ENCODE measurements around the gene PHLDB3.

PHLDB3 gene

DNA sequence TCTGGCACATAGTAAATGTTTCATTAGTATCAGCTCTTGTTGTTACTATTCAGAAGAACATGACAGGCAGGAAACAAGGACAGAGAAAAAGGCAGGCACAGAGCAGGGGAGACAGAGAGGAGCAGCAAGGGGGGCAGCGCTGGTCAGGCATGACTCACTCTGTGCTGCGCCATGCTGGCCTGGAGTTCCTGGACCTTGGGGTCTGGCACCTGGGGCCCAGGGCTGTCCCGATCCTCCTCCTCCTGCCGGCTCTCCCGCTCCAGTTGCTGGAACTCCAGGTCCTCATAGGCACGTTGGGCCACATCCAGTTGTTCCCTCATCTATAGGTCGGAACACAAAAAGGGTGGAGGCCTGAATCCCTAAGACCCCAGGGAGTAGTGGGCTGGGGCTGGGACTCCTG is 7.6 kb downstream of the PHLDB3 start:
- DNase-seq (no peak), ATAC-seq (no peak)
- Mint-ChIP-seq H3K9me3 (no peaks in the 10 kb centered on the region), H3K27ac (no peak overlapping the region), H3K36me3 (ENCODE audit: low read depth) (peaks cover 3% of the 10 kb centered on the region), H3K4me3 (no peak overlapping the region), H3K4me1 (peaks cover 2% of the 10 kb centered on the region), H3K27me3 (no peaks in the 10 kb centered on the region)

DNA sequence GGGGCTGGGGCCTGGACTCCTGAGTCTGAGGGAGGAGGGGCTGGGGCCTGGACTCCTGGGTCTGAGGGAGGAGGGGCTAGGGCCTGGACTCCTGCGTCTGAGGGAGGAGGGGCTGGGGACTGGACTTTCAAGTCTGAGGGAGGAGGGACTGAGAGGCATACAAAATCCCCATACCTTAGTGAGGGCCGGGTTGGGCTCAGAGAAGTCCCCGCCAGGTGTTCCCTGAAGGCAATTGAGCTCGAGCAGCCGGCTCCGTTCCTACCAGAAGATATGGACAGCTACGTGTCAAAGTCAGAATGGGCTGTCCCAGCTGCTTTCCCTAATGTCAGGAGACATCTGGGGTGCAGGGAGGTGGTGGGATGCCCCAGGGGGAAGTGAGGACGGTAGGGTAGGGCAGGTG is 9.5 kb downstream of the PHLDB3 start:
- Mint-ChIP-seq H3K4me1 (peaks cover under 1% of the 10 kb centered on the region), H3K36me3 (ENCODE audit: low read depth) (peaks cover 3% of the 10 kb centered on the region), H3K9me3 (no peaks in the 10 kb centered on the region), H3K4me3 (no peak overlapping the region), H3K27me3 (no peaks in the 10 kb centered on the region), H3K27ac (no peak overlapping the region)
- no peak for DNase-seq
- no peak for ATAC-seq

GRCh38 chr19:43490759-43491158 is 13.8 kb downstream of the PHLDB3 start:
- Mint-ChIP-seq H3K27ac (no peak overlapping the region), H3K4me1 (peaks cover 10% of the 10 kb centered on the region), H3K27me3 (no peaks in the 10 kb centered on the region), H3K9me3 (no peaks in the 10 kb centered on the region), H3K4me3 (no peak overlapping the region), H3K36me3 (ENCODE audit: low read depth) (no peaks in the 10 kb centered on the region)
- no peak for ATAC-seq
- no peak for DNase-seq

- H3K9me3 Mint-ChIP-seq, result no peaks in the 10 kb centered on the region
- H3K27ac Mint-ChIP-seq, result no peak overlapping the region
- no peak for DNase-seq
- H3K4me3 Mint-ChIP-seq, result no peak overlapping the region
- no peak for ATAC-seq
- H3K36me3 Mint-ChIP-seq (ENCODE audit: low read depth), result no peaks in the 10 kb centered on the region
- peaks cover 10% of the 10 kb centered on the region for H3K4me1 Mint-ChIP-seq
- no peaks in the 10 kb centered on the region for H3K27me3 Mint-ChIP-seq
Measured at GRCh38 chr19:43489979-43490599, 14.5 kb downstream of the PHLDB3 start.

DNA sequence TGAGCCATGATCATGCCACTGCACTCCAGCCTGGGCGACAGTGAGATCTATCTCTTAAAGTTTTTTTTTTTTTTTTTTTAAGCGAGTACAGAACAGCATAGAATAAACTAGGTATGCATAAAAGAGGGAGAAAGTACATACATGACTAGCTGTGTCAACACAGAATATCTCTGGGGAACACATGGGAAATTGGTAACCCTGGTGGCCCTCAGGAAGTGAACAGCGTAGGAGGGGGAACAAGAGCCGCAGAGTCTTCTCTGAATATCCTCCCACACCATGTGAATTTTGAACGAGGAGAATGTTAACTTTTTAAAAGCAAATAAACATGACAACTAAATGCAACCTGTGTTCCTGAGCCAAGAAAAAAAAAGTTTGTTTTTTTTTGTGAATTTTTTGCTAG is 15.2 kb downstream of the PHLDB3 start:
- Mint-ChIP-seq H3K4me3 (no peak overlapping the region), H3K36me3 (ENCODE audit: low read depth) (no peaks in the 10 kb centered on the region), H3K9me3 (no peaks in the 10 kb centered on the region), H3K27ac (peak overlapping the region; percentile 55), H3K4me1 (peaks cover 10% of the 10 kb centered on the region), H3K27me3 (no peaks in the 10 kb centered on the region)
- ATAC-seq, result no peak
- no peak for DNase-seq

- no peaks in the 10 kb centered on the region for H3K27me3 Mint-ChIP-seq
- no peak overlapping the region for H3K4me3 Mint-ChIP-seq
- no peaks in the 10 kb centered on the region for H3K9me3 Mint-ChIP-seq
- ATAC-seq, result no peak
- H3K36me3 Mint-ChIP-seq (ENCODE audit: low read depth), result no peaks in the 10 kb centered on the region
- no peak overlapping the region for H3K27ac Mint-ChIP-seq
- DNase-seq, result no peak
- peaks cover 10% of the 10 kb centered on the region for H3K4me1 Mint-ChIP-seq
Measured at GRCh38 chr19:43488179-43488578, 16.4 kb downstream of the PHLDB3 start.

GRCh38 chr19:43486412-43486811 is 18.1 kb downstream of the PHLDB3 start:
- ATAC-seq, result no peak
- no peak for DNase-seq
- no peaks in the 10 kb centered on the region for H3K9me3 Mint-ChIP-seq
- no peaks in the 10 kb centered on the region for H3K36me3 Mint-ChIP-seq (ENCODE audit: low read depth)
- H3K4me1 Mint-ChIP-seq, result peaks cover 10% of the 10 kb centered on the region
- no peaks in the 10 kb centered on the region for H3K27me3 Mint-ChIP-seq
- H3K4me3 Mint-ChIP-seq, result no peak overlapping the region
- H3K27ac Mint-ChIP-seq, result no peak overlapping the region

DNA sequence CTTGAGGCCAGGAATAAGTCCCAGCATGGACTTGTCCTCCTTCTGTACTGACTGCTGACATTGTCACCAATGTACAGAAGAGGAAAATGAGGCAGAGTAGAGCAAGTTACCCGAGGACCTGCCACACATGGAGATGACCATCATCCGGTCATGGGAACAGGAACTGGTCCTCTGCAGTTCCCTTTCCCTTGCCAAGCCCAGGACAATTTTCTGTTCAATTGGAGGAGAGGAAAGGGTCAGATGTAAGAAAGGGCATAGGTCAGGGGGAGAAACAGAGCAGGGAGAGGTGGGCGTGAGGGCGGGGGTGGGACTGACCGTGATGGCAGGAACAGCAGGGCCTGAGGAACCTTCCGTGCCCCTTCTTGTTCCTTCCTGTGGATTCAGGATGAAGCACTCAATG is 18.6 kb downstream of the PHLDB3 start:
- Mint-ChIP-seq H3K27me3 (no peaks in the 10 kb centered on the region), H3K36me3 (ENCODE audit: low read depth) (peaks cover under 1% of the 10 kb centered on the region), H3K27ac (no peak overlapping the region), H3K9me3 (no peaks in the 10 kb centered on the region), H3K4me3 (no peak overlapping the region), H3K4me1 (peaks cover 10% of the 10 kb centered on the region)
- no peak for DNase-seq
- no peak for ATAC-seq

- no peaks in the 10 kb centered on the region for H3K27me3 Mint-ChIP-seq
- no peak for ATAC-seq
- no peaks in the 10 kb centered on the region for H3K9me3 Mint-ChIP-seq
Measured at GRCh38 chr19:43483281-43483680, 21.3 kb downstream of the PHLDB3 start.

DNA sequence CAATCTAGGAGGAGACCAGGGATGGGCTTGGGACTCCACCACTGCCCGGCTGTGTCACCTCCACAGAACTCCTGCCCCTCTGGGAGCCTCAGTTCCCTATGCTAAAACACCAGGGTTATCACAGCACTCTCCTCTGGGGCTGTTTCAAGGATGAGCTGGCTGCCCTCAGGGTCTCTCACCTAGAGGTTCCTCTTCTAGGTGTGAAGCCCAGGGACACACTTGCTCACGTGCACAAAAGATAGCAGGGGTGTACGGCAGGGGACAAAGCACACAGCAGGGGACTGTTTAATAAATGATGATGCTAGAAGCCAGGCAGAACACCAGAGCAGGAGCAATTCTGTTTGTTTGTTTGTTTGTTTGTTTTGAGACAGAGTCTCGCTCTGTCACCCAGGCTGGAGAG is 22.4 kb downstream of the PHLDB3 start:
- Mint-ChIP-seq H3K4me3 (no peak overlapping the region), H3K4me1 (no peaks in the 10 kb centered on the region), H3K27me3 (no peaks in the 10 kb centered on the region), H3K36me3 (ENCODE audit: low read depth) (peaks cover 3% of the 10 kb centered on the region), H3K9me3 (no peaks in the 10 kb centered on the region), H3K27ac (no peak overlapping the region)
- no peak for ATAC-seq
- DNase-seq, result no peak

More at GRCh38 chr19:43483281-43483680, 21.3 kb downstream of the PHLDB3 start:
- no peaks in the 10 kb centered on the region for H3K4me1 Mint-ChIP-seq
- peaks cover 3% of the 10 kb centered on the region for H3K36me3 Mint-ChIP-seq (ENCODE audit: low read depth)
- DNase-seq, result no peak
- no peak overlapping the region for H3K27ac Mint-ChIP-seq
- no peak overlapping the region for H3K4me3 Mint-ChIP-seq

GRCh38 chr19:43481701-43482100 is 22.8 kb downstream of the PHLDB3 start:
- Mint-ChIP-seq H3K27me3 (no peaks in the 10 kb centered on the region), H3K4me3 (no peak overlapping the region), H3K4me1 (no peaks in the 10 kb centered on the region), H3K9me3 (no peaks in the 10 kb centered on the region), H3K36me3 (ENCODE audit: low read depth) (peaks cover 6% of the 10 kb centered on the region), H3K27ac (no peak overlapping the region)
- ATAC-seq (no peak), DNase-seq (no peak)

DNA sequence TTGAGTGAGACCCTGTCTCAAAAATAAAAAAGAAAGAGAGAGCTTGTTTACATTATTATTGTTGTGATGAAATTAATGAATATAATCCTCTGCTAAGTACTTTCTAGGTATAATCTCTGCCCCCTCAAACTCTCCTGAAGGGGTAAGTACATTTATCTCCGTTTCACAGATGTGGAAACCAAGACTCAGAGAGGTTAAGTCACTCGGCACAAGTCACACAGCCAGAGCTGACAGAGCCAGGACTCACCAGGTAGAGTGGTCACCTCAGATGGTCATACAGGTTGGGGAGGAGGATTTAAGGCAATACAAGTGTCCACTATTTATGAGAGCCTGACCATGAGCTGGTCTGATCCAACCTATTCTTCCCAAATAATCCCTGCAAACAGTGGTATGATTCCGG is 24.0 kb downstream of the PHLDB3 start:
- Mint-ChIP-seq H3K4me1 (peaks cover 5% of the 10 kb centered on the region), H3K27ac (no peak overlapping the region), H3K36me3 (ENCODE audit: low read depth) (peaks cover 9% of the 10 kb centered on the region), H3K27me3 (no peaks in the 10 kb centered on the region), H3K9me3 (no peaks in the 10 kb centered on the region), H3K4me3 (no peak overlapping the region)
- DNase-seq (no peak), ATAC-seq (no peak)

DNA sequence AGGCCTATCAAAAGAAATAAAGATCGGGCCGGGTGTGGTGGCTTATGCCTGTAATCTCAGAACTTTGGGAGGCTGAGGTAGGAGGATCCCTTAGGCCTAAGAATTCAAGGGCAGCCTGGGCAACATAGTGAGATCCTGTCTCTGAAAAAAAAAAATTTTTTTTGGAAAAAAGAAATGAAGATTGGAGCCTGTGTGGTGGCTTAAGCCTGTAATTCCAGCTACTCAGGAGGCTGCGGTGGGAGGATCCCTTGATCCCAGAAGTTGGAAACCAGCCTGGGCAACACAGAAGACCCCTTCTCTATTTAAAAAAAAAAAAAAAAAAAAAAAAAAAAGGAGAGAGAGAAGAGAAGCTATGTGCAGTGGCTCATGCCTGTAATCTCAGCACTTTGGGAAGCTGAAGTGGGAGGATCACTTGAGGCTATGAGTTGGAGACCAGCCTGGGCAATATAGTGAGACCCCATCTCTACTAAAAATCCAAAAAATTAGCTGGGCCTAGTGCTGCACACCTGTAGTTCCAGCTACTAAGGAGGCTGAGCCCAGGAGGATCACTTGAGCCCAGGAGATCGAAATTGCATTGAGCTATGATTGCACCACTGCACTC is 24.5 kb downstream of the PHLDB3 start:
- H3K9me3 Mint-ChIP-seq, result no peaks in the 10 kb centered on the region
- no peak overlapping the region for H3K4me3 Mint-ChIP-seq
- DNase-seq (no peak), ATAC-seq (no peak)
- no peak overlapping the region for H3K27ac Mint-ChIP-seq
- H3K27me3 Mint-ChIP-seq, result no peaks in the 10 kb centered on the region
- H3K36me3 Mint-ChIP-seq (ENCODE audit: low read depth), result peaks cover 11% of the 10 kb centered on the region
- H3K4me1 Mint-ChIP-seq, result peaks cover 10% of the 10 kb centered on the region

GRCh38 chr19:43479226-43479625 is 25.3 kb downstream of the PHLDB3 start:
- peaks cover 11% of the 10 kb centered on the region for H3K36me3 Mint-ChIP-seq (ENCODE audit: low read depth)
- ATAC-seq (no peak), DNase-seq (no peak)
- no peaks in the 10 kb centered on the region for H3K27me3 Mint-ChIP-seq
- no peak overlapping the region for H3K27ac Mint-ChIP-seq
- no peak overlapping the region for H3K4me3 Mint-ChIP-seq
- H3K9me3 Mint-ChIP-seq, result no peaks in the 10 kb centered on the region
- H3K4me1 Mint-ChIP-seq, result peaks cover 14% of the 10 kb centered on the region

DNA sequence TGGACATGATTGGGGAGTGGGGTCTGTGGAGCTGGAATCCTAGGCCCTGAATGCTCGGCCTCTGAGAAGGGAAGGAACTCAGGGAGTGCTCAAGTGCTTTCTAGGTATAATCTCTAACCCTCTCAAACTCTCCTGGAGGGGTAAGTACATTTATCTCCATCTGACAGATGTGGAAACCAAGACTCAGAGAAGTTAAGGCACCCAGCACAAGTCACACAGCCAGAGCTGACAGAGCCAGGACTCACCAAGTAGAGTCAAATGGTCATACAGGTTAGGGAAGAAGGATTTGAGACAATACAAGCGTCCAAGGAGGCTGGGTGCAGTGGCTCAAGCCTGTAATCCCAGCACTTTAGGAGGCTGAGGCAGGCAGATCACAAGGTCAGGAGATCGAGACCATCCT is 26.2 kb downstream of the PHLDB3 start:
- H3K36me3 Mint-ChIP-seq (ENCODE audit: low read depth), result peaks cover 11% of the 10 kb centered on the region
- ATAC-seq (no peak), DNase-seq (no peak)
- no peaks in the 10 kb centered on the region for H3K27me3 Mint-ChIP-seq
- H3K4me3 Mint-ChIP-seq, result no peak overlapping the region
- H3K9me3 Mint-ChIP-seq, result no peaks in the 10 kb centered on the region
- no peak overlapping the region for H3K27ac Mint-ChIP-seq
- peaks cover 16% of the 10 kb centered on the region for H3K4me1 Mint-ChIP-seq

- Mint-ChIP-seq H3K4me3 (no peak overlapping the region), H3K36me3 (ENCODE audit: low read depth) (peaks cover 11% of the 10 kb centered on the region), H3K27ac (no peak overlapping the region), H3K9me3 (no peaks in the 10 kb centered on the region), H3K27me3 (no peaks in the 10 kb centered on the region), H3K4me1 (peaks cover 26% of the 10 kb centered on the region)
- ATAC-seq (no peak), DNase-seq (no peak)
Measured at GRCh38 chr19:43476606-43477005, 27.9 kb downstream of the PHLDB3 start.
